ENCODE data around the gene PUM1. TPM values are rescaled to one million over a fixed set of nuclear protein-coding genes. Genes with fewer than 3 reads are reported as not detected.
"Not testable (repeated sequence)": the region's sequence is repeated elsewhere in the genome, so short reads cannot be mapped to it uniquely, and the experiment has no call there.

Gene PUM1
- total RNA-seq, 1 experiment from 2014 or later: 64.4 TPM

GRCh38 chr1:30948813-30949486, 116.6 kb downstream of the PUM1 start:
- DNase-seq (ENCODE audit: low spot score); in situ Hi-C loops (cut with HindIII; ENCODE audit: low sequenced_read_pairs): not testable (repeated sequence)

- in situ Hi-C loops (cut with HindIII; ENCODE audit: low sequenced_read_pairs): no loop called here
- no peak for DNase-seq (ENCODE audit: low spot score)
Measured at GRCh38 chr1:30948278-30948677, 117.2 kb downstream of the PUM1 start.

- DNase-seq (ENCODE audit: low spot score): no peak
- in situ Hi-C loops (cut with HindIII; ENCODE audit: low sequenced_read_pairs): no loop called here
Measured at GRCh38 chr1:30947212-30947611, 118.3 kb downstream of the PUM1 start.

- no peak for DNase-seq (ENCODE audit: low spot score)
- in situ Hi-C loops (cut with HindIII; ENCODE audit: low sequenced_read_pairs): no loop called here
Measured at GRCh38 chr1:30942326-30942963, 123.1 kb downstream of the PUM1 start.

GRCh38 chr1:30940541-30940940, 125.0 kb downstream of the PUM1 start:
- DNase-seq (ENCODE audit: low spot score): no peak
- in situ Hi-C loops (cut with HindIII; ENCODE audit: low sequenced_read_pairs): no loop called here

GRCh38 chr1:30936541-30937171, 128.9 kb downstream of the PUM1 start:
- in situ Hi-C loops (cut with HindIII; ENCODE audit: low sequenced_read_pairs): no loop called here
- no peak for DNase-seq (ENCODE audit: low spot score)

- DNase-seq (ENCODE audit: low spot score); in situ Hi-C loops (cut with HindIII; ENCODE audit: low sequenced_read_pairs): not testable (repeated sequence)
Measured at GRCh38 chr1:30935758-30936157, 129.8 kb downstream of the PUM1 start.

GRCh38 chr1:30934613-30935012, 130.9 kb downstream of the PUM1 start:
- no peak for DNase-seq (ENCODE audit: low spot score)
- in situ Hi-C loops (cut with HindIII; ENCODE audit: low sequenced_read_pairs): no loop called here

- DNase-seq (ENCODE audit: low spot score): no peak
- in situ Hi-C loops (cut with HindIII; ENCODE audit: low sequenced_read_pairs): no loop called here
Measured at GRCh38 chr1:30933874-30934252, 131.7 kb downstream of the PUM1 start.

GRCh38 chr1:30930631-30931173, 134.8 kb downstream of the PUM1 start:
- DNase-seq (ENCODE audit: low spot score): peak; percentile 36
- in situ Hi-C loops (cut with HindIII; ENCODE audit: low sequenced_read_pairs): no loop called here

- no peak for DNase-seq (ENCODE audit: low spot score)
- in situ Hi-C loops (cut with HindIII; ENCODE audit: low sequenced_read_pairs): no loop called here
Measured at GRCh38 chr1:30929944-30930525, 135.5 kb downstream of the PUM1 start.

GRCh38 chr1:30929135-30929889, 136.2 kb downstream of the PUM1 start:
- peak; percentile 48 for DNase-seq (ENCODE audit: low spot score)
- in situ Hi-C loops (cut with HindIII; ENCODE audit: low sequenced_read_pairs): no loop called here

GRCh38 chr1:30928789-30929134, 136.8 kb downstream of the PUM1 start:
- in situ Hi-C loops (cut with HindIII; ENCODE audit: low sequenced_read_pairs): no loop called here
- DNase-seq (ENCODE audit: low spot score): no peak

- no peak for DNase-seq (ENCODE audit: low spot score)
- in situ Hi-C loops (cut with HindIII; ENCODE audit: low sequenced_read_pairs): no loop called here
Measured at GRCh38 chr1:30928171-30928570, 137.3 kb downstream of the PUM1 start.

- in situ Hi-C loops (cut with HindIII; ENCODE audit: low sequenced_read_pairs): no loop called here
Measured at GRCh38 chr1:30927448-30927847, 138.1 kb downstream of the PUM1 start.

GRCh38 chr1:30923597-30923996, 141.9 kb downstream of the PUM1 start:
- no peak for DNase-seq (ENCODE audit: low spot score)
- in situ Hi-C loops (cut with HindIII; ENCODE audit: low sequenced_read_pairs): no loop called here

More at GRCh38 chr1:30927448-30927847, 138.1 kb downstream of the PUM1 start:
- no peak for DNase-seq (ENCODE audit: low spot score)

- in situ Hi-C loops (cut with HindIII; ENCODE audit: low sequenced_read_pairs): no loop called here
- DNase-seq (ENCODE audit: low spot score): no peak
Measured at GRCh38 chr1:30920827-30921226, 144.7 kb downstream of the PUM1 start.

- in situ Hi-C loops (cut with HindIII; ENCODE audit: low sequenced_read_pairs): no loop called here
- DNase-seq (ENCODE audit: low spot score): no peak
Measured at GRCh38 chr1:30919025-30919881, 146.3 kb downstream of the PUM1 start.

Measured in G401 (cell line).